Skeletal muscle satellite cell (primary cell): ENCODE results near the gene MNS1.

Experiments
- H3K27me3 ChIP-seq: 2 replicates; pipeline ENCODE4 v1.7.0; 2013; ENCODE audit warnings: low read length; ENCODE audit not compliant: control insufficient read depth, insufficient read depth
- H3K36me3 ChIP-seq: 2 replicates; pipeline ENCODE4 v1.7.0; 2013; ENCODE audit warnings: mild to moderate bottlenecking, control low read depth, low read length; ENCODE audit not compliant: insufficient read depth
- H3K4me1 ChIP-seq: 2 replicates; pipeline ENCODE4 v1.7.0; 2013; ENCODE audit warnings: low read length; ENCODE audit not compliant: control insufficient read depth, insufficient read depth
- H3K4me2 ChIP-seq: 2 replicates; pipeline ENCODE4 v1.7.0; 2013; ENCODE audit warnings: mild to moderate bottlenecking, low read length
- H3K4me3 ChIP-seq: 2 replicates; pipeline ENCODE4 v1.7.0; 2013; ENCODE audit warnings: low read length
- H3K9ac ChIP-seq: 2 replicates; pipeline ENCODE4 v1.7.0; 2013; ENCODE audit warnings: mild to moderate bottlenecking, low read depth, low read length, moderate library complexity
- H3K9me3 ChIP-seq: replicated peaks from 2 replicates; pipeline ENCODE4 v1.7.0; 2013; ENCODE audit warnings: mild to moderate bottlenecking, control low read depth, low read length

The MNS1 gene

GRCh38 chr15:56475351-56475750, 10.4 kb upstream of the MNS1 start:
- Histone ChIP-seq H3K4me1 (no peaks in the 10 kb centered on the region), H3K27me3 (peaks cover 21% of the 10 kb centered on the region), H3K9ac (no peak overlapping the region), H3K9me3 (no peaks in the 10 kb centered on the region), H3K4me2 (no peak overlapping the region), H3K36me3 (no peaks in the 10 kb centered on the region), H3K4me3 (no peak overlapping the region)

GRCh38 chr15:56473017-56473416, 8.1 kb upstream of the MNS1 start:
- Histone ChIP-seq H3K9me3 (no peaks in the 10 kb centered on the region), H3K4me3 (no peak overlapping the region), H3K9ac (no peak overlapping the region), H3K4me2 (no peak overlapping the region), H3K4me1 (no peaks in the 10 kb centered on the region), H3K36me3 (no peaks in the 10 kb centered on the region), H3K27me3 (peaks cover 25% of the 10 kb centered on the region)

GRCh38 chr15:56472278-56472677, 7.3 kb upstream of the MNS1 start:
- H3K9me3 ChIP-seq, result no peaks in the 10 kb centered on the region
- no peak overlapping the region for H3K4me3 ChIP-seq
- no peak overlapping the region for H3K4me2 ChIP-seq
- H3K36me3 ChIP-seq, result no peaks in the 10 kb centered on the region
- no peak overlapping the region for H3K9ac ChIP-seq
- peaks cover 25% of the 10 kb centered on the region for H3K27me3 ChIP-seq
- no peaks in the 10 kb centered on the region for H3K4me1 ChIP-seq

GRCh38 chr15:56471440-56472069, 6.6 kb upstream of the MNS1 start:
- Histone ChIP-seq H3K27me3 (peaks cover 25% of the 10 kb centered on the region), H3K4me2 (no peak overlapping the region), H3K4me1 (no peaks in the 10 kb centered on the region), H3K36me3 (no peaks in the 10 kb centered on the region), H3K9me3 (no peaks in the 10 kb centered on the region), H3K4me3 (no peak overlapping the region), H3K9ac (no peak overlapping the region)

GRCh38 chr15:56469483-56469882, 4.5 kb upstream of the MNS1 start:
- H3K36me3 ChIP-seq, result no peaks in the 10 kb centered on the region
- no peak overlapping the region for H3K4me2 ChIP-seq
- H3K4me1 ChIP-seq, result peaks cover 1% of the 10 kb centered on the region
- no peak overlapping the region for H3K4me3 ChIP-seq
- no peaks in the 10 kb centered on the region for H3K9me3 ChIP-seq
- H3K27me3 ChIP-seq, result peaks cover 19% of the 10 kb centered on the region
- H3K9ac ChIP-seq, result no peak overlapping the region

GRCh38 chr15:56468401-56468800, 3.5 kb upstream of the MNS1 start:
- peak overlapping the region; percentile 41 for H3K9ac ChIP-seq
- peaks cover 19% of the 10 kb centered on the region for H3K27me3 ChIP-seq
- peaks cover 3% of the 10 kb centered on the region for H3K4me1 ChIP-seq
- H3K4me3 ChIP-seq, result peak overlapping the region; percentile 64
- peak overlapping the region; percentile 79 for H3K4me2 ChIP-seq
- no peaks in the 10 kb centered on the region for H3K36me3 ChIP-seq
- no peaks in the 10 kb centered on the region for H3K9me3 ChIP-seq

- peaks cover 15% of the 10 kb centered on the region for H3K27me3 ChIP-seq
- H3K4me1 ChIP-seq, result peaks cover 3% of the 10 kb centered on the region
- H3K4me2 ChIP-seq, result no peak overlapping the region
- no peaks in the 10 kb centered on the region for H3K36me3 ChIP-seq
- no peak overlapping the region for H3K4me3 ChIP-seq
- H3K9ac ChIP-seq, result no peak overlapping the region
- H3K9me3 ChIP-seq, result no peaks in the 10 kb centered on the region
Observed at GRCh38 chr15:56467616-56468015, 2.7 kb upstream of the MNS1 start.

GRCh38 chr15:56460947-56461346, 4.0 kb downstream of the MNS1 start:
- Histone ChIP-seq H3K9ac (no peak overlapping the region), H3K9me3 (no peaks in the 10 kb centered on the region), H3K4me1 (peaks cover 3% of the 10 kb centered on the region), H3K4me3 (no peak overlapping the region), H3K4me2 (no peak overlapping the region), H3K27me3 (no peaks in the 10 kb centered on the region), H3K36me3 (no peaks in the 10 kb centered on the region)

GRCh38 chr15:56460071-56460470, 4.9 kb downstream of the MNS1 start:
- no peaks in the 10 kb centered on the region for H3K9me3 ChIP-seq
- H3K27me3 ChIP-seq, result no peaks in the 10 kb centered on the region
- peaks cover 3% of the 10 kb centered on the region for H3K4me1 ChIP-seq
- H3K4me3 ChIP-seq, result no peak overlapping the region
- H3K4me2 ChIP-seq, result no peak overlapping the region
- no peak overlapping the region for H3K9ac ChIP-seq
- H3K36me3 ChIP-seq, result no peaks in the 10 kb centered on the region

GRCh38 chr15:56459096-56459495, 5.8 kb downstream of the MNS1 start:
- Histone ChIP-seq H3K36me3 (no peaks in the 10 kb centered on the region), H3K27me3 (no peaks in the 10 kb centered on the region), H3K4me2 (no peak overlapping the region), H3K4me1 (no peaks in the 10 kb centered on the region), H3K9me3 (no peaks in the 10 kb centered on the region), H3K9ac (no peak overlapping the region), H3K4me3 (no peak overlapping the region)

- no peak overlapping the region for H3K9ac ChIP-seq
- no peaks in the 10 kb centered on the region for H3K9me3 ChIP-seq
- H3K4me3 ChIP-seq, result no peak overlapping the region
- no peaks in the 10 kb centered on the region for H3K36me3 ChIP-seq
- no peak overlapping the region for H3K4me2 ChIP-seq
- no peaks in the 10 kb centered on the region for H3K27me3 ChIP-seq
- H3K4me1 ChIP-seq, result no peaks in the 10 kb centered on the region
Observed at GRCh38 chr15:56456229-56456628, 8.7 kb downstream of the MNS1 start.

GRCh38 chr15:56454836-56455235, 10.1 kb downstream of the MNS1 start:
- Histone ChIP-seq H3K9me3 (no peaks in the 10 kb centered on the region), H3K9ac (no peak overlapping the region), H3K4me1 (no peaks in the 10 kb centered on the region), H3K4me3 (no peak overlapping the region), H3K36me3 (no peaks in the 10 kb centered on the region), H3K4me2 (no peak overlapping the region), H3K27me3 (no peaks in the 10 kb centered on the region)
